ENCODE measurements around the gene ATP10A. TPM values are rescaled to one million over a fixed set of nuclear protein-coding genes. Genes with fewer than 3 reads are reported as not detected.

ATP10A gene
- total and polyA plus RNA-seq, 2 of the 8 experiments (the other 6 are each of a cell fraction or from before 2014, with no cell fraction given), result 2.0 to 2.8 TPM

GRCh38 chr15:25894371-25894902 is 31.3 kb upstream of the ATP10A start:
- no peak for DNase-seq (ENCODE audit: low read depth in 1 of 2, low spot score in 2 of 2)
- no peak overlapping the region for H3K9ac ChIP-seq (replicated peaks in 1 of 4; ENCODE audit: extremely low read depth in 1 of 4, low read depth in 3 of 4, low read length in 3 of 4)
- CTCF ChIA-PET (ENCODE audit: partially characterized antibody), result interaction anchor here (0.9 to 1.4 kb wide), 3 partner anchors 9 to 116 kb away, joined by 3 read pairs; no protein-coding TSS in a partner anchor
- no peaks in the 10 kb centered on the region for H3K79me1 ChIP-seq (ENCODE audit: low read depth, low read length)
- H2BK12ac ChIP-seq (ENCODE audit: low read depth, low read length), result no peak overlapping the region
- no peak overlapping the region for H2BK120ac ChIP-seq (replicated peaks; ENCODE audit: low read depth, low read length)
- no peak overlapping the region for H2AK5ac ChIP-seq (ENCODE audit: low read depth, low read length)
- no peak overlapping the region for H3K4me2 ChIP-seq (ENCODE audit: insufficient read depth in 1 of 2, low read depth in 2 of 2, low read length in 2 of 2)
- no peak overlapping the region for H4K5ac ChIP-seq (ENCODE audit: insufficient read length, low read depth, low read length)
- no peak overlapping the region for H2BK5ac ChIP-seq (ENCODE audit: low read depth, low read length)
- H3K4me3 ChIP-seq (ENCODE audit: extremely low read depth in 1 of 4, insufficient read depth in 2 of 4, low read depth in 3 of 4, low read length in 4 of 4), result no peak overlapping the region
- TF ChIP-seq, protein P1, sequence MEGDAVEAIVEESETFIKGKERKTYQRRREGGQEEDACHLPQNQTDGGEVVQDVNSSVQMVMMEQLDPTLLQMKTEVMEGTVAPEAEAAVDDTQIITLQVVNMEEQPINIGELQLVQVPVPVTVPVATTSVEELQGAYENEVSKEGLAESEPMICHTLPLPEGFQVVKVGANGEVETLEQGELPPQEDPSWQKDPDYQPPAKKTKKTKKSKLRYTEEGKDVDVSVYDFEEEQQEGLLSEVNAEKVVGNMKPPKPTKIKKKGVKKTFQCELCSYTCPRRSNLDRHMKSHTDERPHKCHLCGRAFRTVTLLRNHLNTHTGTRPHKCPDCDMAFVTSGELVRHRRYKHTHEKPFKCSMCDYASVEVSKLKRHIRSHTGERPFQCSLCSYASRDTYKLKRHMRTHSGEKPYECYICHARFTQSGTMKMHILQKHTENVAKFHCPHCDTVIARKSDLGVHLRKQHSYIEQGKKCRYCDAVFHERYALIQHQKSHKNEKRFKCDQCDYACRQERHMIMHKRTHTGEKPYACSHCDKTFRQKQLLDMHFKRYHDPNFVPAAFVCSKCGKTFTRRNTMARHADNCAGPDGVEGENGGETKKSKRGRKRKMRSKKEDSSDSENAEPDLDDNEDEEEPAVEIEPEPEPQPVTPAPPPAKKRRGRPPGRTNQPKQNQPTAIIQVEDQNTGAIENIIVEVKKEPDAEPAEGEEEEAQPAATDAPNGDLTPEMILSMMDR (IDR thresholded peaks at IDR 0.05; ENCODE audit: control extremely low read depth in 1 of 3, insufficient read depth in 1 of 3, low read depth in 1 of 3, low read length in 3 of 3), result no peak
- H3K18ac ChIP-seq (ENCODE audit: extremely low read depth, low read length), result no peak overlapping the region
- H3K4ac ChIP-seq (replicated peaks; ENCODE audit: insufficient read length, low read depth, low read length), result no peak overlapping the region
- no peaks in the 10 kb centered on the region for H3K9me3 ChIP-seq (ENCODE audit: insufficient read depth in 2 of 2, low read depth in 1 of 2, low read length in 1 of 2)
- no peak for FAIRE-seq
- no peak overlapping the region for H2AFZ ChIP-seq (ENCODE audit: low read length)
- no peak overlapping the region for H2BK20ac ChIP-seq (ENCODE audit: low read length)
- no peak overlapping the region for H4K8ac ChIP-seq (ENCODE audit: extremely low read depth, insufficient read depth, low read length)
- no peak overlapping the region for H3K56ac ChIP-seq (replicated peaks; ENCODE audit: insufficient read length, low read depth, low read length)
- H3K27me3 ChIP-seq (replicated peaks in 1 of 4; ENCODE audit: control insufficient read depth in 3 of 4, extremely low read depth in 1 of 4, insufficient read depth in 3 of 4, low read length in 3 of 4), result no peaks in the 10 kb centered on the region
- POLR2A ChIA-PET (ENCODE audit: partially characterized antibody), result no interaction called here
- no peak overlapping the region for H3K23ac ChIP-seq (ENCODE audit: insufficient read length)
- no peaks in the 10 kb centered on the region for H3K4me1 ChIP-seq (replicated peaks in 1 of 4; ENCODE audit: control insufficient read depth in 3 of 4, insufficient read depth in 4 of 4, low read length in 3 of 4)
- 96% methylated on average over 3 of the region's 3 CpGs; no CpG with 5 or more reads in 1 of the 2 experiments for whole genome bisulfite sequencing, 2 experiments (ENCODE audit: extremely low coverage in 1 of 2, insufficient coverage in 1 of 2, insufficient read length in 1 of 2, insufficient replicate concordance in 2 of 2, low coverage in 1 of 2, low lambda C conversion rate in 2 of 2, missing lambda C conversion rate in 1 of 2)
- H3K27ac ChIP-seq (ENCODE audit: low read depth, low read length), result no peak overlapping the region
- H3K79me2 ChIP-seq (ENCODE audit: control insufficient read depth in 1 of 2, insufficient read depth in 2 of 2, low read length in 2 of 2), result no peaks in the 10 kb centered on the region
- H2BK15ac ChIP-seq (ENCODE audit: low read length), result no peak overlapping the region
- H3K23me2 ChIP-seq (ENCODE audit: low read depth, low read length), result no peaks in the 10 kb centered on the region
- H4K91ac ChIP-seq (replicated peaks; ENCODE audit: insufficient read length, low read length), result no peak overlapping the region
- H4K20me1 ChIP-seq (replicated peaks in 1 of 2; ENCODE audit: control insufficient read depth in 1 of 2, insufficient read depth in 2 of 2, low read length in 2 of 2), result no peaks in the 10 kb centered on the region
- H3K14ac ChIP-seq (ENCODE audit: insufficient read length), result no peak overlapping the region
- no peaks in the 10 kb centered on the region for H3K36me3 ChIP-seq (ENCODE audit: control insufficient read depth in 2 of 4, insufficient read depth in 4 of 4, low read length in 3 of 4)

Measured in H1 (cell line).